ENCODE data around the gene SPG11. TPM values are rescaled to one million over a fixed set of nuclear protein-coding genes. Genes with fewer than 3 reads are reported as not detected.
A peak's percentile ranks its signal among the peaks of the same experiment; 100 is the strongest.

Gene SPG11
- total and polyA plus RNA-seq, 2 of the 13 experiments (the other 11 are each of a cell fraction or from before 2014, with no cell fraction given) = 31.5 to 40.7 TPM

GRCh38 chr15:44661576-44661975 lies 1.9 kb downstream of the SPG11 start:
- in situ Hi-C loops (cut with HindIII; ENCODE audit: extremely low pct_ligation_motif_present, low pct_unique_long_range_greater_than_20kb) (loop anchor here (5.0 kb wide), 1 partner anchor 76 kb away; the partner anchor contains the start of gene TRIM69), intact Hi-C loops (cut with micrococcal nuclease; ENCODE audit: unreplicated experiment) (no loop called here)
- Histone ChIP-seq H3K36me3 (replicated peaks in 1 of 2; ENCODE audit: control insufficient read depth in 1 of 2, insufficient read depth in 2 of 2, low read length in 2 of 2) (peaks cover 0 to 18% of the 10 kb centered on the region in 2 experiments; a peak in 2 of 5 replicates), H3K9ac (ENCODE audit: insufficient read depth, low read depth, low read length) (peak overlapping the region; percentile 87; the same call in 1 of the 2 replicates), H3K27me3 (ENCODE audit: control insufficient read depth in 1 of 2, insufficient read depth in 2 of 2, low read length in 2 of 2) (no peaks in the 10 kb centered on the region; a peak in 1 of 5 replicates), H2AFZ (ENCODE audit: low read length) (no peak overlapping the region), H3K4me2 (ENCODE audit: low read depth, low read length) (peak overlapping the region; percentile 88), H3K4me3 (replicated peaks in 1 of 3; ENCODE audit: insufficient read depth in 1 of 3, low read depth in 2 of 3, low read length in 3 of 3) (peak overlapping the region in 2 of 3 experiments; percentile 79 to 87; a peak in 2 of 6 replicates), H3K9me3 (ENCODE audit: low read length) (no peaks in the 10 kb centered on the region), H4K20me1 (ENCODE audit: insufficient read depth, low read length) (no peaks in the 10 kb centered on the region), H3K4me1 (ENCODE audit: insufficient read depth, low read length) (peaks cover 20% of the 10 kb centered on the region), H3K79me2 (ENCODE audit: insufficient read depth, low read length) (peaks cover 14% of the 10 kb centered on the region), H3K27ac (ENCODE audit: extremely low read length, insufficient read depth, low read length) (no peak overlapping the region)
- ATAC-seq = no peak
- FAIRE-seq = no peak
- BruUV-seq (replicated peaks) = no TSS peak
- POLR2A ChIA-PET = interaction anchor here (2.8 kb wide), 1 partner anchor 76 kb away, joined by 45 read pairs; the partner anchor contains the start of gene TRIM69
- TF ChIP-seq TEAD3 (CRISPR knock-in tag; optimal IDR thresholded peaks at IDR 0.05; ENCODE audit: borderline replicate concordance) (no peak), ATF7 (IDR thresholded peaks at IDR 0.05) (no peak), ATF7 (CRISPR knock-in tag; IDR thresholded peaks at IDR 0.05) (no peak), BCL3 (CRISPR knock-in tag; IDR thresholded peaks at IDR 0.05) (no peak), CREB1 (IDR thresholded peaks at IDR 0.05) (no peak), CREB1 (CRISPR knock-in tag; IDR thresholded peaks at IDR 0.05) (no peak), PHF20 (CRISPR knock-in tag; IDR thresholded peaks at IDR 0.05) (no peak)
- CTCF ChIA-PET (ENCODE audit: low intra/inter-chr PET ratio, low total read pairs) = no interaction called here
- no peak for DNase-seq (ENCODE audit: low spot score)

GRCh38 chr15:44659056-44659455 lies 4.4 kb downstream of the SPG11 start:
- POLR2A ChIA-PET = no interaction called here
- TF ChIP-seq PITX1 (CRISPR knock-in tag; IDR thresholded peaks at IDR 0.05) (no peak), GATAD1 (CRISPR knock-in tag; IDR thresholded peaks at IDR 0.05) (no peak), NR2F6 (IDR thresholded peaks at IDR 0.05) (no peak), NR2F6 (CRISPR knock-in tag; IDR thresholded peaks at IDR 0.05) (no peak), ZNF775 (CRISPR knock-in tag; IDR thresholded peaks at IDR 0.05; ENCODE audit: borderline replicate concordance) (no peak), BATF2 (CRISPR knock-in tag; IDR thresholded peaks at IDR 0.05) (no peak), ZNF124 (CRISPR knock-in tag; IDR thresholded peaks at IDR 0.05) (no peak), ZNF777 (CRISPR knock-in tag; IDR thresholded peaks at IDR 0.05) (no peak), CHCHD3 (CRISPR knock-in tag; IDR thresholded peaks at IDR 0.05) (no peak), TRIM24 (CRISPR knock-in tag; IDR thresholded peaks at IDR 0.05) (no peak)
- H3K4me2 ChIP-seq (ENCODE audit: low read depth, low read length) = no peak overlapping the region
- peaks cover 14% of the 10 kb centered on the region for H3K79me2 ChIP-seq (ENCODE audit: insufficient read depth, low read length)
- no peak for DNase-seq (ENCODE audit: low spot score)
- intact Hi-C loops (cut with micrococcal nuclease; ENCODE audit: unreplicated experiment) (no loop called here), in situ Hi-C loops (cut with HindIII; ENCODE audit: extremely low pct_ligation_motif_present, low pct_unique_long_range_greater_than_20kb) (no loop called here)
- CTCF ChIA-PET (ENCODE audit: low intra/inter-chr PET ratio, low total read pairs) = no interaction called here
- peaks cover 2 to 24% of the 10 kb centered on the region in 2 experiments; a peak in 3 of 5 replicates for H3K36me3 ChIP-seq (replicated peaks in 1 of 2; ENCODE audit: control insufficient read depth in 1 of 2, insufficient read depth in 2 of 2, low read length in 2 of 2)
- no peaks in the 10 kb centered on the region; a peak in 1 of 5 replicates for H3K27me3 ChIP-seq (ENCODE audit: control insufficient read depth in 1 of 2, insufficient read depth in 2 of 2, low read length in 2 of 2)
- ATAC-seq = no peak
- FAIRE-seq = no peak
- H3K9ac ChIP-seq (ENCODE audit: insufficient read depth, low read depth, low read length) = no peak overlapping the region
- H4K20me1 ChIP-seq (ENCODE audit: insufficient read depth, low read length) = no peaks in the 10 kb centered on the region
- WGBS (ENCODE audit: low lambda C conversion rate) = 99% methylated on average over 3 of the region's 3 CpGs
- BruUV-seq (replicated peaks) = no TSS peak
- H3K4me1 ChIP-seq (ENCODE audit: insufficient read depth, low read length) = peaks cover 10% of the 10 kb centered on the region
- no peak overlapping the region for H3K4me3 ChIP-seq (replicated peaks in 1 of 3; ENCODE audit: insufficient read depth in 1 of 3, low read depth in 2 of 3, low read length in 3 of 3)
- H3K27ac ChIP-seq (ENCODE audit: extremely low read length, insufficient read depth, low read length) = no peak overlapping the region
- H2AFZ ChIP-seq (ENCODE audit: low read length) = no peak overlapping the region
- H3K9me3 ChIP-seq (ENCODE audit: low read length) = no peaks in the 10 kb centered on the region
